ENCODE data around the gene CIITA.
"Not testable (repeated sequence)": the region's sequence is repeated elsewhere in the genome, so short reads cannot be mapped to it uniquely, and the experiment has no call there.

The CIITA gene

GRCh38 chr16:10938796-10939648 lies 62.0 kb downstream of the CIITA start:
- no peak for DNase-seq

- DNase-seq: no peak
Measured at GRCh38 chr16:10939649-10940234, 62.7 kb downstream of the CIITA start.

GRCh38 chr16:10940501-10941079 lies 63.6 kb downstream of the CIITA start:
- DNase-seq: no peak

- DNase-seq: no peak
Measured at GRCh38 chr16:10941127-10941933, 64.3 kb downstream of the CIITA start.

GRCh38 chr16:10941935-10942351 lies 64.9 kb downstream of the CIITA start:
- not testable (repeated sequence) for DNase-seq

- DNase-seq: peak; percentile 83
Measured at GRCh38 chr16:10942352-10943063, 65.5 kb downstream of the CIITA start, which contains the start of gene DEXI. DEXI (minus strand) TSS chr16:10942468; CDS start chr16:10942005, 463 bp downstream.

- no peak for DNase-seq
Measured at GRCh38 chr16:10943064-10943353, 66.0 kb downstream of the CIITA start.

- peak; percentile 95 for DNase-seq
Measured at GRCh38 chr16:10944249-10945064, 67.5 kb downstream of the CIITA start, which contains the start of gene CLEC16A. CLEC16A (plus strand) TSS chr16:10944564; CDS start chr16:10944718, 154 bp downstream.

GRCh38 chr16:10945065-10945787 lies 68.2 kb downstream of the CIITA start:
- DNase-seq: no peak

- no peak for DNase-seq
Measured at GRCh38 chr16:10946308-10946707, 69.3 kb downstream of the CIITA start.

GRCh38 chr16:10947211-10947787 lies 70.3 kb downstream of the CIITA start:
- DNase-seq: no peak

- DNase-seq: peak; percentile 51
Measured at GRCh38 chr16:10949424-10949970, 72.5 kb downstream of the CIITA start.

- DNase-seq: no peak
Measured at GRCh38 chr16:10950393-10950792, 73.4 kb downstream of the CIITA start.

GRCh38 chr16:10951026-10951425 lies 74.0 kb downstream of the CIITA start:
- no peak for DNase-seq

GRCh38 chr16:10954903-10955302 lies 77.9 kb downstream of the CIITA start:
- no peak for DNase-seq

- DNase-seq: no peak
Measured at GRCh38 chr16:10957771-10958482, 80.9 kb downstream of the CIITA start.

- DNase-seq: no peak
Measured at GRCh38 chr16:10959161-10959560, 82.2 kb downstream of the CIITA start.

GRCh38 chr16:10961231-10961630 lies 84.2 kb downstream of the CIITA start:
- DNase-seq: peak; percentile 50
